ENCODE results near the gene URI1.

The URI1 gene

GRCh38 chr19:30064771-30065494 lies 122.9 kb downstream of the URI1 start:
- no peak overlapping the region for H3K27ac ChIP-seq
- TF ChIP-seq ZFX (IDR thresholded peaks at IDR 0.05; ENCODE audit: borderline replicate concordance) (no peak), CTCF (IDR thresholded peaks at IDR 0.05) (no peak)

GRCh38 chr19:30065680-30066606 lies 123.9 kb downstream of the URI1 start:
- H3K27ac ChIP-seq, result no peak overlapping the region
- no peak for TF ChIP-seq ZFX (IDR thresholded peaks at IDR 0.05; ENCODE audit: borderline replicate concordance)
- no peak for TF ChIP-seq CTCF (IDR thresholded peaks at IDR 0.05)
